Measurements from ENCODE around the gene MACROD2.

DNA sequence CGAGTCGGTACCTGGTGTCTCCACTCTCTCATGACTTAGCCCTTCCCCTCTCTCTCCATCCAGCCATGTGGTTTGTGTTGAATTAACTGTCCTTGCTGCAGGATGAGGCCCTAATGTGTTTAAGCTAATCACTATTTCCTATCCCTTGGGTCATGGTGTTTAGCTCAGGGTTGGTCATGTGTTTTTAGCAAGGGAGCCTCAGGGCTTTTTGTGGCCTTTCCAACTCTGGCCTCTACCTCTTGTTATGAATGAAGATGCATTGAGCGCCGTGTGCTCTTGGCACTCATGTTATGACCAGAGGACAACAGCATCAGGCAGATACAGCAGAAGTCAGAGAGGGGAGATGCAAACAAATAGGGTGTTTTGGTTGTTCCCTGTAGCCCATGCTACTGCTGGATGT is 1016.3 kb downstream of the MACROD2 start:
- TF ChIP-seq CTCF (conservative IDR thresholded peaks at IDR 0.05; ENCODE audit: low read depth, low read length) (no peak), EZH2 (IDR thresholded peaks at IDR 0.05; ENCODE audit: borderline replicate concordance, low read depth, low read length, poor library complexity, severe bottlenecking) (no peak)
